Stimulated activated CD4-positive, alpha-beta T cell treated with anti-CD3 and anti-CD28 coated beads, TNF-alpha, amount 100 ng/mL, for 24 hours (primary cell): Measurements from ENCODE around the gene UAP1L1.

Experiments used
- DNase-seq, 3 experiments: peaks; one replicate each; pipeline ENCODE4 v3.0.0-alpha.2; 2020; ENCODE audit warnings: low read depth in 3 of 3

The UAP1L1 gene

DNA sequence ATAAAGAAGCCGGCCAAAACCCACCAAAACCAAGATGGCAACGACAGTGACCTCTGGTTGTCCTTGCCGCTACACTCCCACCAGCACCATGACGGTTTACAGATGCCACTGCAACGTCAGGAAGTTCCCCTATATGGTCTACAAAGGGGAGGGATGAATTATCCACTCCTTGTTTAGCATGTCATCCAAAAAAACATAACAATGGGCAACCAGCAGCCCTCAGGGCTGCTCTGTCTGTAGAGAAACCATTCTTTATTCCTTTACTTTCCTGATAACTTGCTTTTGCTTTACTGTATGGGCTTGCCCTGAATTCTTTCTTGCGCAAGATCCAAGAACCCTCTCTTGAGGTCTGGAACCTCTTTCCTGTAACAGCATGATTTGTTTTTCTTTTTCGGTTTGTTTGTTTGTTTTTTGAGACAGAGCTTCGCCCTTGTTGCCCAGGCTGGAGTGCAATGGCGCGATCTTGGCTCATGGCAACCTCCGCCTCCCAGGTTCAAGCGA, 2.0 kb upstream of the UAP1L1 start:
- DNase-seq, result no peak

DNA sequence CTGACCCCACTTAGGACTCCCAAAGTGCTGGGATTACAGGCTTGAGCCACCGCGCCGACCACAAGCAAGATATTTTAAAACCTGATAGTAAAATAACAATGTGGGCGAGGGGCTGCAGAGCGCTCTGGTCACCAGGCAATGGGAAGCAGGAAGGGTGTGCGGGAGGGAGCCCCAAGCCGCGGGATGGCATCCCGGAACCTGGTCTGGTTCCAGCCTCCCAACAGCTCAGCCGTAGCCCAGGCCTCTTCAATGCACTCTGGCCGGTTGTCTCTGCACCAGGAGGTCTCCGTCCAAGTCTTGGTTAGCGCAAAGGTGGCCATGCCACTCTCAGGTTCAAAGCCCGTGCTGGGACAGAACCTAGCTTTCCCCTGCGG, 694 bp upstream of the UAP1L1 start:
- no peak for DNase-seq

DNA sequence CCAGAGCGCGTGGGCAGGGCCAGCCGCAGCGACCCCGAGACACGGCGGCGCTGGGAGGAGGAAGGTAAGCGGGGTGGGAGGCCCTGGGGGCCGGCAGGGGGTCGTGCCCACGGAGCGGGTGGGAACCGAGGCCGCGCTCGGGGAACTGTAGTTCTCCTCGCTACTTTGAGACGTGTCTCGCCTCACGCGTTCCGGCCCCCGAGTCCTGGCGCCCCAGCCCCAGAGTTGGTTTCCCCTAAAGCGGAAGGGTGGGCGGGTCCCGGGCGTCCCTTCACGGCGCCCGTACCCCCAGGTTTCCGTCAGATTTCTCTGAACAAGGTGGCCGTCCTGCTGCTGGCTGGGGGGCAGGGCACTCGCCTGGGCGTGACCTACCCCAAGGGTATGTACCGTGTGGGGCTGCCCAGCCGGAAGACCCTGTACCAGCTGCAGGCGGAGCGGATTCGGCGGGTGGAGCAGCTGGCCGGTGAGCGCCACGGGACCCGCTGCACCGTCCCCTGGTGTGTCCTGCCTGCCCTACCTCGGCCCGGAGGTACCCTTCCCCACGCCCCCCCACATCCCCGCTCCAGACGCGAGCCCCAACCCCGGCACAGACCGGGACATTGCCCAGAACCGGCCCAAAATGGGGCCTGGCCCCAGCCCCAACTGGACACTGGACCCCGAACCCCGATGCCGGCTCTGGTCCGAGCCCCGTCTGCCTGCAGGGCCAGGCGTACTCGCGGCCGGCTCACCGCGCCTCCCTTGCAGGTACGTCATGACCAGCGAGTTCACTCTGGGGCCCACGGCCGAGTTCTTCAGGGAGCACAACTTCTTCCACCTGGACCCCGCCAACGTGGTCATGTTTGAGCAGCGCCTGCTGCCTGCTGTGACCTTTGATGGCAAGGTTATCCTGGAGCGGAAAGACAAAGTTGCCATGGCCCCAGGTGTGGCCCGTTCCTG, 709 bp downstream of the UAP1L1 start:
- peak in 1 of 3 experiments; percentile 49 for DNase-seq

DNA sequence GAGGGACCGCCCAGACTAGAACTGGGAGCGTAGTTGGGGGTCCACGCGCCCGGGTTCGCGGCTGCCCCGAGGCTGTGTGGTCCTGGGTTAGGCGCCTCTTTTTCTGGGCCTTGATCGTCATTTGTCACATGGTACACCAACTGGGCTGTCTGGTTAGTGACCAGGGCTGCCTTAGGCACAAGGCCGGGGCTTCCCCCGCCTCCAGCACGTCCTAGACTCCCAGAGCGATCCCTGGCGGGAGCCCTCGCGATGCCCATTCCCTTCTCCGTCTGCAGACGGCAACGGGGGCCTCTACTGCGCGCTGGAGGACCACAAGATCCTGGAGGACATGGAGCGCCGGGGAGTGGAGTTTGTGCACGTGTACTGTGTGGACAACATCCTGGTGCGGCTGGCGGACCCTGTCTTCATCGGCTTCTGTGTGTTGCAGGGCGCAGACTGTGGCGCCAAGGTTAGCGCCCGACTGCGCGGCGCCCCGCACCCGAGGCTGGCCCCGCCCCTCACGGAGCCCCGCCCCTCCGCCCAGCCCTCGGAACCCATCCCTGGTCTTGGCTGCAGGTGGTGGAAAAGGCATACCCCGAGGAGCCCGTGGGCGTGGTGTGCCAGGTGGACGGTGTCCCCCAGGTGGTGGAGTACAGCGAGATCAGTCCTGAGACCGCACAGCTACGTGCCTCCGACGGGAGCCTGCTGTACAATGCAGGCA, 1.5 kb downstream of the UAP1L1 start:
- DNase-seq, result no peak

DNA sequence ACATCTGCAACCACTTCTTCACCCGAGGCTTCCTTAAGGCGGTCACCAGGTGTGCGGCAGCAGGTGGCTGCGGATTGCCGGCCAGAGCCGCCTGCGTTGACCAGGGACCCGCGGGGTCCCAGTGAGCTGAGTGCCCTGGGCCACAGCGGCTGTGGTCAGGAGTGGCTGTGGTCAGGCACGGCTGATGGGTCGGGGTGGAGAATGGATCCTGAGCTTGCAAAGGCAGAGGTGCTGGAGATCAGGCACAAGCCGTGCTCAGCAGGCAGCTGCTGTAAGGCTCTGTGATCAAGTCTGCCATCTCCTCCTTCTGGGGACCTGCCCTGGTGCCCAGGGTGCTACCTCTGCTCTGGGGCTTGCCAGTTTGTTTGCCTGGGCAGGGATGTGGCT, 2.1 kb downstream of the UAP1L1 start:
- DNase-seq, result no peak

DNA sequence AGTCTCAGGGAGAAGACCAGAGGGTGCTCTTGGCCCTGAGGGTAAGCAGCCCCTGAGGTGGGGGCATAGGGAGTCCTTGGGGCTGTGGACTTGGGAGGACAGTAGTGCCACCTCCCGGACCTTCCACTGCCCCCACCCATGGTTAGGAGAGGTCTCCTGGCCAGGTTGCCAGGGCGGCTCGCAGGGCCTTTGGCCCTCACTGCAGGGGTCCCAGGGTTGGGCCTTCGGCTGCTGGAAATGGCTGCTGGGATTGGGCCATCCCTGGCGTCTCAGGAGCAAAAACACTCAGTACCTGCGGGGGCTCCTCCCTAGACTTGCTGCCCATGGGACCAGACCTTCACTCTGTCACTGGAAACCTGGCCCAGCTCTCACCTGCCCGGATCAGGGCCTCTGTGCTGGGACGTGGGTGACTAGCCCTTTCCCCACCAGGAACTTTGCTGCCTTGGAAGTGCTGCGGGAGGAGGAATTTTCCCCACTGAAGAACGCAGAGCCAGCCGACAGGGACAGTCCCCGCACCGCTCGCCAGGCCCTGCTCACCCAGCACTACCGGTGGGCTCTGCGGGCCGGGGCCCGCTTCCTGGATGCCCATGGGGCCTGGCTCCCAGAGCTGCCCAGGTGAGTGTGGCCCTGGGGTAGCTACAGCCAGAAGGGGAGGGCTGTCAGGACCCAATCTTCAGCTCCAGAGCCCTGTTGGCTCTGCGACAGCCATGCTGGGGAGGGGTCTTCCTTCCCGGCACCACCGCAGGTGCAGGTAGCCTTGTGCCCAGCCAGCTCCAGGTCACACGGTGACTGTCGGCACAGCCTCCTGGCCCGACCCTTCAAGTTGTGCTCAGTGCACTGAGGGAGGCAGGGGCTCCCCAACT, 3.2 kb downstream of the UAP1L1 start:
- DNase-seq, result no peak

DNA sequence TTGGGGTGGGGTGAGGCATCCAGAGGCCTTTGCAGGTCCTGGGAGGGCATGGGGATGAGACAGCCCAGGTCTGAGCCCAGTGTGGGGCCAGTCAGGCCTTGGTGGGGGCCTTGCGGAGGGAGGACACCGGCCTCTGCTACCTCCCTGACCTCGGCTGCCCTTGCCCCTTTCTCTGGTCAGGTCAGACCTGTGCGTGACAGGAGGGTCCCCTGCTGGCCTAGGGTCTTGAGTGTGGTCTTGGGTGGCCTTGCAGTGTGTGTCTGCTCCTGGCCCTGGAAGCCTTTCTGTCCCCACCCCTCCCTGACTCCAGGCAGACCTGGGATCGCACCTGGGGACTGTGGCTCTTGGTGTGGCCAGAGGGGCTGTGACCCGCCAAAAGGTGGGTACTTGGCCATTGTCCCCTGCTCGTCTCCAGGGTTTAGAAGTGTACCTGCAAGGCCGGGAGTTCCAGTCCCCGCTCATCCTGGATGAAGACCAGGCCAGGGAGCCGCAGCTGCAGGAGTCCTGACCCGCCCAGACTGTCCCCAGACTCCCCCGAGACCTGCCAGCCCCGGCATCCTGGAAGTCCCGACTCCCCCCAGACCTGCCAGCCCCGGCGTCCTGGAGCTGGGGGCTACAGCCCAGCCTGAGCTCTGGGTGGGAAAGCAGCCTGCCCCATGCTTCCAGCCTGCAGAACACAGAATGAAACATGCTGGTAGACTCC, 5.1 kb downstream of the UAP1L1 start:
- no peak for DNase-seq

DNA sequence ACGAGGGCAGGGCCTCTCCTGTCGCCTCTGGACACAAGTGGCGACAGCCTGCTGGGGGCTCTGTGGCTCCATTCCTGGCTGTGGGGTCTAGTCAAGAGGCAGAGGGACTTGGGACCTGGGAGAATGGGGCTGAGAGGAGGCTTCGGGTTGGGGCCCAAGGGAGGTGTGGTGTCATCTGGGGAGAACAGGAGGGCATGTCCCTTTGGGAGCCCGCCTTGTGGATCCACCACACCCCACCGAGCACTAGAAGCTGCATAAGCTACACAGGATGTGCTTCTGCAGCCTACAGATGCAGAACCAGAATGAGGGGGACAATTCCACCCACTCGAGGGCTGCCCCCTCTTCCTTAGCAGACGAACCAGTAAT, 5.6 kb downstream of the UAP1L1 start:
- no peak for DNase-seq

DNA sequence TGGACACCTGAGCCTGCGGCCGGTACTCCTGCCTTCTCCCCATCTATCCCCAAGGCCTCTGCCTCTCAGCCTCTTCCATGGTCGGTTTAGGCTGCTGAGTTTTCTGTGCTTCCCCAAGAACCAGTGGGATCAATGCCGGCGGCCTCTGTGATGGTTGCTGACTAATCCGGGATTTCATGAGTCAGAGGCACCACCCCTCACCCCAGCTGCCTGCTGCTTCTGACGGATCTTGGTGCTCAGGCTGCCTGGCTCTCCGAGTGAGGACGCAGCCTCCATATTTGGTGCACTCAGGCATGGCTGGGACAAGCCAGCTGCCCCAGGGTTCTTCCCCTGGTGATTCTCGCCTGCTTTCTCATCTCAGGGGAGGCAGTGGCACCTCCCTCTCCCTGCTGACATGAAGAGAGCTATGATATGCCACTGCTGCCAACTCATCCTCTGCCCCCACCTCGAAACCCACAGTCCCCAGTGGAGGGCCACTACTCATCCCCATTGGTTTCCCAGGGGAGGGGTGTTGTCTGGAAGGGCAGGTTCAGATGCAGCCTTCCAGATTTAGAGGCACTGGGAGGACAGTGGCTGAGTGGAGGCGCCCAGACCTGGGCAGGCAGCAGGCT, 6.2 kb downstream of the UAP1L1 start:
- DNase-seq, result no peak

DNA sequence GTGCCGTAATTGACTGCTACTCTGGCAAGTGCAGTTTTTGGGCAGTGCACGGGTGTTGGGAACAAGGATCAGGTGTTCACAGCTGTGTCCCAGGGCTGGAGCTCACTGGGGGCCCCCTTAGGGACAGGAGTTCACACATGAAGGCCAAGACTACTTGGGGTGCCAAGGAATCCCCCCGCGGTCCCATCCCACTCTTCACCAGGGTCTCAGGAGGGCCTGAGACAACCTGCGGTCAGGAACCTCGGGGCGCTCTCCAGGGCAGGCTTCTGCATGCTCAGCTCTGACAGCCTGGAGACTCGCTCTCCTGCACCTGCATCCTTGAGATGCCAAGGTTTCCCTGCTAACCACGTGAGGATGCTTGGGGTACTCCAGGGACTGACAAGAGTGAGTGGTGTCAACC, 7.2 kb downstream of the UAP1L1 start:
- DNase-seq, result no peak

DNA sequence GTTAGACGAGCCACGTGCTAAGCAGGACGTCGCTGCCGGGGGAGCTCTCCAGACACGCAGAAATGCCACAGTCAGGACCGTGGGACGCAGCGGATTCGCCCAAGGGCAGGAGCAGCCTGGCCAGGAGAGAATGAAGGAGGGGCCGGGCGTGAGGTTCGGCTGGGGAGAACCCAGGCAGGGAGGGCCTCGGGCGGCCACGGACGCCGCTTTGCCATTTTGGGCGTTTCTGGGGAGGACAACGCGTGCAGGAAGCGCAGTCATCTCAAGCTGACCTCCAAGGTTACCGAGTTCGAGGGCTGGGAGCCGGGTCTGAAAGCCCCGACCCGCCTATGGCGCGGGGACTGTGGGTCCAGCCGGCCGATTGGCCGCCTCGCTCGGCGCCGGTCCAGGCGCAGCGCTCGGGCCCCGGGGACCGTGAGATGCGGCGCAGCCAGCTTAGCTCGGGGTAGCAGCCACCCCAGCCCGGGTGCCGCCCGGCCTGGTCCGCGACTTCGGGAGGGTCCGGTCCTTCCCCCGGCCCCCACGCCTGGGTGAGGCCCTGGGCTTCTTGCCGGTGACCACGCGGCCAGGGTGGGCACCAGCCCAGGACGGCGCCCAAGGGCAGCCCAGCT, 8.7 kb downstream of the UAP1L1 start:
- DNase-seq, result no peak

DNA sequence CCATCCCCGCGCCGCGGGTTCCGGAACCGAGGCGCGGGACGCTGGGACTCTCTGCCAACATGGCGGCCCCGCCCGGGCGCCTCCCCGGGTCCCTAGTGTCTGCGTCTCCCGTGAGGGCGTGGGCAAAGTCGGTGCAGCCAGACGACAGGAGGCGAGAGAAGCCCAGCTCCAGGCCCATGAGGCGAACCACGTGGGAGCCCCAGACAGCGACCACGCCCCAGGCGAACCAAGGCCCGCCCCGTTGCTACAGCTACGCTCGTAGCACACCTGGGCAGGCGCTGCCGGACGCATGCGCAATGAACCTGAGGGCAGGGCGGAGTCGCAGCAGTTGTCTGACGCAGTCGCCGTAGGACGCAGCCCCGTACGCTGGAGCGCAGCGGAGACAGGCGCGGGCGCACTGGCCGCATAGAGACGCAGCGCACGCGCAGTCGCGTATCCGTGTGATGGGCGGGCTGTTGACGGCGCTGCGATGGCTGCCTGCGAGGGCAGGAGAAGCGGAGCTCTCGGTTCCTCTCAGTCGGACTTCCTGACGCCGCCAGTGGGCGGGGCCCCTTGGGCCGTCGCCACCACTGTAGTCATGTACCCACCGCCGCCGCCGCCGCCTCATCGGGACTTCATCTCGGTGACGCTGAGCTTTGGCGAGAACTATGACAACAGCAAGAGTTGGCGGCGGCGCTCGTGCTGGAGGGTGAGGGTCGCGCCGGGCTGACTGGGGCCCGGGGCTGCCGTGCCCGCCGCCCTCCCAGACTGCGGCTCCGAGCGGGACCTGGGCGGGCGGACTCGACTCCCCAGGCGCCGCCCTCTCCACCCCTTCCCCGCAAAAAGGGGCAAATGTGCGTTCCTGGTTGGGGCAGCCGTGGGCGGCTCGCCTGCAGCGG, 9.5 kb downstream of the UAP1L1 start, which contains the start of gene MAN1B1:
TSS of gene MAN1B1 (plus strand) at position 455 of the 878 bp plus-strand sequence. CDS start at position 470, 15 bp downstream.
- DNase-seq, result peak; percentile 99 to 100 (median 100)

DNA sequence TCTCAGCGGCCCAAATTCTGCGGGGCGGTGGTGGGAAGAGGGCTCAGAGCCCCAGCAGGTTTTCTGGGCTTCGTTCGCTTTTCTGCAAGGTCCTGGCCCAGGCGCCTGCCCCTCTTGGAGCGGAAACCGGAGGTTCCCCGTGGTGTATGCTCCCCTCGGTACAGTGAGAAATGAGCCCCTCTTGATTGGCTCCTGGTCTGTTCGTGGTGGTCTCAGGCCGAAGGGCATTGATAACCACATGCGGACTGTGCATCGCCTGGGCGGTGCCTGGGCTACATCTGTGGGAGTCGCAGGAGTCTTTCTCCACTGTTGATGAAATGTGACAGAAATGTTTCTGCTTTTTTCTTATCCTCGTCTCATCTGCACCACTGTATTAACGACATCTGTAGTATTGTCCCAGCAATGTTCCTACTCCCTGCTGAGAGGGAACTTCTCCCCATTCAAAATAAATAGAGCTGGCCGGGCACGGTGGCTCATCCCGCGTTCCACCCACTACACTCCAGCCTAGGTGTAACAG, 10.2 kb downstream of the UAP1L1 start:
- peak in 1 of 3 experiments; percentile 11 for DNase-seq

DNA sequence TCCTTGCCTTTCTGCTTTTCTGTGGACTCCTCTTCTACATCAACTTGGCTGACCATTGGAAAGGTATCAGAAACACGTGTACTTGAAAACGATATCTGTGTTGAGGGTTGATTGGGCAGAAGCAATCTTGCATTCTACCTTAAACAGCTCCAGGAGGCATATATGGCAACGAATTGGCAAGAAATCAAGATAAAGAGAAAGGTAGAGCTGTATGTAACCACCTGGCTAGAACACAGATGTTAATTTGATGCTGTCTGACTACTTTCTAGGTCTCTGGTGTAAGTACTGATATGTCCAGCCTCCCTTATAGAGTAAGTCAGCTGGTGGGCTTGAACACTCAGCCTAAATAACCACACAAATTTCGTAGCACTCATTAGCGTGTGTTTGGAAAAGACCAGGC, 10.8 kb downstream of the UAP1L1 start:
- no peak for DNase-seq

DNA sequence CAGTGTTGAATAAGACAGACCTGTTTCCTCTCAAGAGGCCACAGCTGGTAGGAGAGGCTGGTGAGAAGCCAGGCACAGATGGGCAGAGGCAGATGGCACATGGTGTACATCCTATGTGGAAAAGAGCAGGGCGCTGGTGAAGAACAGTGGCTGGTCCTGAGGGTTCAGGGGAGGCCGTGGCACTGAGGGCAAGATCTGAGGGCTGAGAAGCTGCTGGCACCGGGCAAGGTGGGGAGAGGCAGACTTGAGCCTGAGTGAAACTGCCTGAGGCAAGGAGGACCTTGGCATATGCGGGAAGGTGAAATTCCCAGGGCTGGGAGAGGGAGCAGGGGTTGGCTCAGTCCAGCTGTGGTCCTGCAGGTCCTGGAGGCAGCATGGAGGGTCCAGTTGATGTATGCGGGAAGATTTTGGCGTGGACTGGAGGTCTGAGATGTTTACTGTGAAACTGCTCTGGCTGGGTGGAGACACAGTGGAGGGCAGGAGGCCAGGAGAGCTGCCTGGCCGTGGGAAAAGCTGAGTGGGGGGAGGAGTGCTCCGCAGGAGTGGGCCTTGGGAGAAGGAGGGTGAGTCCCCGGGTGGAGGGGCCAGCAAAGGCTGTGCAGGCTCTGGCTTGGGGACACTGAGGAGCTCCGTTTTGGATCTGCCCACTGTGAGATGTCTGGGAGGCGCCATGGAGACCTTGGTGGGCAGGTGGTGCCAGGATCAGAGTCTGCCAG, 12.1 kb downstream of the UAP1L1 start:
- DNase-seq, result no peak

DNA sequence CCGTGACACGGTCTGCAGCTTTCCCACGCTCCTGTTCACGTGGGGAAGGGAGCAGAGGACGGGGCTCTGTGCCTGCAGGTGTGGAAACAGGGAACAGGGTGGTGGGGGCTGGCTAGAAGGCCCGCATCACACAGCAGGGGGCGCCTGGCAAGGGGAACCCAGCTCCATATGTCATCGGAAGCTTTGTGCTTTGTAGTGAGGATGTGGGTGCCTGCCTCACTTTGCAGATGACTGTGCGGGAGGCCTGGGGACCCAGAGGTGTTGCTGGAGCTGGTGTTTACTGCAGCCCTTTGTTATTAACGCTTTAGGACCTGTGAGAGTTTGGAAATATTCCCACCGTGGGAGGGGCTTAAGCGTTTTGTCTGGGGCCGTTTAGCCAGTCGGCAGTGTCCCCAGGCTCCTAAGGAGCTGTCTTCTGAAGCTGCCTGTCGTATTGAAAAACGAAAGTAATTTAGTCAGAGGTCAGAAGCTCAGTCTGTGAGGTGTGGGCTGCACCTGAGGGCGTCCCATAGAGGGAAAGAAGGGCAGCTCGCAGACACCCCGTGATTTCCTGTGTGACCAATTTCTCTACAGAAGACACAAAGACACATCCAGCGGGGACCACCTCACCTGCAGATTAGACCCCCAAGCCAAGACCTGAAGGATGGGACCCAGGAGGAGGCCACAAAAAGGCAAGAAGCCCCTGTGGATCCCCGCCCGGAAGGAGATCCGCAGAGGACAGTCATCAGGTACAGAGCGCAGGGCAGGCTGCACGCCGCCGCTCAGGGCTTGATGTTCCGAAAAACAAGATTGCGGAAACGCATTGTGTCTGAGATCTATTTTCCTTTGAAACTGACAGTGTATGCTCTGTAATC, 18.6 kb downstream of the UAP1L1 start:
- DNase-seq, result peak; percentile 63 to 84 (median 71)

DNA sequence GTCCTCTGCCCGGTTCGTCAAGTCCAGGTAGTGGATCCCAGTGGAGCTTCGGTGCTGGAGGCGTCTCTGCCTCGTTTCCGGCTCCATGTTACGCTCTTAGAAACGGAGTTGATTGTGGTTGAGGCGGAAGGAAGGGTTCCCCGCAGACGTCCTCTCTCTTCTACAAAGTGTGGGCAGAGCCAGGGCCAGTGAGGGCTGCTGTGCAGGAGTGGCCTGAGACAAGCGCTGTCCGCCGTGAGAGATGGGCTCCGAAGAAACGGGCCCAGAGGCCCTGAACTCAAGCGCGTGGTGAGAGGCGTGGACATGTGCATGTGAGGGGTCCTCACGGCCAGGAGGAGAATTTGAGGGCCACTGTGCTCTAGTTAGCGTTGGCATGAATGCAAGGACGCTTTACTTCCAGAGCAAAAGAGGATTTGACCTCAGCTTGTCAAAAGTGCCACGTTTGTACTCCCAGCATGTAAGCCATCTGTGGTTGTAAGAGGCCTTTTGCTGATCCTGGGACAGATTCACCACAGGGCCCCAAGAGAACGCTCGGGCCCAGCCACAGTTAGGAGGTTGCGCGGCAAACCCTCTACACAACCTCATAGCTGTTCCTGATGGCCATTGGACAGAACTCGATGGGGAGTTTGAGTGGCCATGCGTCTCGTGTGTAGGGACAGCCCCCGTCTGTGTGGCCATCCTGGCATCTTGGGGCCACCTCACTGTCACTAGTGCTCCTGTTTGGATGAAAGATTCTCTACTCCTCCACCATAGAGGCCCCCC, 19.6 kb downstream of the UAP1L1 start:
- no peak for DNase-seq
